GM23248 (cell line): ENCODE measurements around the gene ZDHHC1.

Experiments
- EZH2 ChIP-seq: fragments of 200-600 bp; sonication (generic); IDR thresholded peaks from 2 replicates; pipeline ENCODE4 v1.6.1; 2018; ENCODE audit warnings: antibody characterized with exemption, mild to moderate bottlenecking; ENCODE audit not compliant: insufficient read depth, poor library complexity, severe bottlenecking
- EZH2phosphoT487 ChIP-seq: fragments of 200-600 bp; sonication (generic); IDR thresholded peaks from 2 replicates; pipeline ENCODE4 v1.6.1; 2018; ENCODE audit warnings: antibody characterized with exemption, moderate library complexity, mild to moderate bottlenecking, low read depth; ENCODE audit not compliant: insufficient read depth

GRCh38 chr16:67419931-67420330 is 3.7 kb upstream of the ZDHHC1 start:
- no peak for TF ChIP-seq EZH2
- no peak for TF ChIP-seq EZH2phosphoT487
